ENCODE data around the gene AATK.

DNA sequence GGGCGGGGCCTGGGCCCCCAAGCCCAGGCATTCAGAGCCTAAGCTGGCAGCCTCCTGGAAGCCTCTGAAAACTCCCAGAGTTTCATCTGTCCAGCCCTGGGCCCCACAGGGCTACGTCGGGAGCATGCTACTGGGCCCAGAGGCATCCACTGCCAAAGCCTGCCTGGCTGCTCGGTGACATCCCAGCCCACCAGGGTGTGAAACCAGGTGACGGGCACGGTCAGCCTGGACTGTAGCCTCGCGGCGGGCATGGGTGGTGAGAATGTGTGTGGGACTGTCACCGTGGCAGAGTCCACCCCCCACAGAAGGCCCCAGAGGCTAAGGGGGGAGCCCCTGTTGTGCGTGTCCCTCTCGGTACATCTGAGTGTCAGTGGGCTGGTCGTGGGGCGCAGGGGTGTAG lies 25.6 kb upstream of the AATK start:
- TF ChIP-seq, protein P1, sequence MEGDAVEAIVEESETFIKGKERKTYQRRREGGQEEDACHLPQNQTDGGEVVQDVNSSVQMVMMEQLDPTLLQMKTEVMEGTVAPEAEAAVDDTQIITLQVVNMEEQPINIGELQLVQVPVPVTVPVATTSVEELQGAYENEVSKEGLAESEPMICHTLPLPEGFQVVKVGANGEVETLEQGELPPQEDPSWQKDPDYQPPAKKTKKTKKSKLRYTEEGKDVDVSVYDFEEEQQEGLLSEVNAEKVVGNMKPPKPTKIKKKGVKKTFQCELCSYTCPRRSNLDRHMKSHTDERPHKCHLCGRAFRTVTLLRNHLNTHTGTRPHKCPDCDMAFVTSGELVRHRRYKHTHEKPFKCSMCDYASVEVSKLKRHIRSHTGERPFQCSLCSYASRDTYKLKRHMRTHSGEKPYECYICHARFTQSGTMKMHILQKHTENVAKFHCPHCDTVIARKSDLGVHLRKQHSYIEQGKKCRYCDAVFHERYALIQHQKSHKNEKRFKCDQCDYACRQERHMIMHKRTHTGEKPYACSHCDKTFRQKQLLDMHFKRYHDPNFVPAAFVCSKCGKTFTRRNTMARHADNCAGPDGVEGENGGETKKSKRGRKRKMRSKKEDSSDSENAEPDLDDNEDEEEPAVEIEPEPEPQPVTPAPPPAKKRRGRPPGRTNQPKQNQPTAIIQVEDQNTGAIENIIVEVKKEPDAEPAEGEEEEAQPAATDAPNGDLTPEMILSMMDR (conservative IDR thresholded peaks at IDR 0.05; ENCODE audit: low read depth in 2 of 2): no peak
- TF ChIP-seq POLR2AphosphoS5 (IDR thresholded peaks at IDR 0.05; ENCODE audit: low read depth) (no peak), EZH2phosphoT487 (IDR thresholded peaks at IDR 0.05; ENCODE audit: unreplicated experiment) (no peak)

Measured in GM23338 (cell line).